NOMO-1 treated with DMSO at 0.1 percent for 48 hours (cell line): ENCODE results near the gene CELF3.
"Not testable (repeated sequence)": the region's sequence is repeated elsewhere in the genome, so short reads cannot be mapped to it uniquely, and the experiment has no call there.

ENCODE experiments used
- DNase-seq: peaks from one replicate; lab custom pipeline; 2025; ENCODE audit not compliant: unreplicated experiment; lab: John Stamatoyannopoulos, UW

CELF3 gene

GRCh38 chr1:151704246-151704645 lies 12.4 kb downstream of the CELF3 start:
- DNase-seq, result no peak

DNA sequence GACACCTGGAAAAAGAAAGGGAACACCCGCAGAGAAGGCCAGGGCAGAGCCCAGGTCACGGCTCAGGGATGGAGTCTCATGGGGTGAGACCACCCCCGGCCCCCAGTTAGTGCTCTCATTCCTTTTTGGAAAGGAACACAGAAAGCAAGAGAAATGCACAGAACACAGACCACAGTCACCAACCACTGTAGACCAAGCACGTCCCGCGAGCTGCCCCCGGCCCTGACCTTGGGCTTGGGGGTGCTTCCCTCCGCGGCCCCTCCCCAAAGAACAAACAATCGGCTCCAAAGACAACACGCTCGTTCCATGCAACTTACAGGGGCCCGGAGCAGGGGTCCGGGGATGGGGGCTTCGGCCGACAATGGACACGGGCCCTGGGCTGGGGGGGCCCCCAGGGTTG lies 12.8 kb downstream of the CELF3 start:
- no peak for DNase-seq

DNA sequence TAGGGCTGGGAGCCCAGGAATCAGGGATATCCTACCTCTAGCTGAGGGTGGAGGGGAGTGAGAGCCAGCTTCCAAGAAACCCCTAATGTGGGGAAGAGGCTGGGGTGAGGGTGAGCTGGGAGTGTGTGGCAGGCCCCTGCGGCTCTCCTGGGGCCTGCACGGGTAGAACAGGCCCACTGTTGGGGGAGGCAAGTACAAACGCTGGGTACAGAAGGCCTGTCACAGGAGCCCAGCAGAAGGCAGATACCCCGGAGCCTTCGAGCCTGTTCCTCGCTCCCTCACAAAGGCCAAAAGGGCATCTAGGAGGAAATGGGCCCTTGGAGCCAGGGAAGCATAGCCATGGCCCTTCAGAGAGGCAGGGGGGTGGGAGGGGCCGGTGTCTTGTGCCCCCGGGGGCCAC lies 13.7 kb downstream of the CELF3 start:
- DNase-seq, result no peak

DNA sequence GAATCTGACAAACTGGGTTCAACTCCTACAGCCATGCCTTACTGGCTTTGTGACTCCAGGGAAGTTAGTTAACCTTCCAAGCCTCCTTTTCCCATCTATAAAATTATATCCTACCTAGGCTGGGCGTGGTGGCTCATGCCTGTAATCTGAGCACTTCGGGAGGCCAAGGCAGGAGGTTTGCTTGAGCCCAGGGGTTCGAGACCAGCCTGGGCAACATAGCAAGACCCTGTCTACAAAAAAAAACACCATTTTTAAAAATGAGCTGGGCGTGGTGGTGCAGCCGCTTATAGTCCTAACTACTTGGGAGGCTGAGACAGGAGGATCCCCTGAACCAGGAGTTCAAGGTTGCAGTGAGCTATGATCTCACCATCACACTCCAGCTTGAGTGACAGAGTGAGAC lies 15.1 kb downstream of the CELF3 start:
- no peak for DNase-seq

DNA sequence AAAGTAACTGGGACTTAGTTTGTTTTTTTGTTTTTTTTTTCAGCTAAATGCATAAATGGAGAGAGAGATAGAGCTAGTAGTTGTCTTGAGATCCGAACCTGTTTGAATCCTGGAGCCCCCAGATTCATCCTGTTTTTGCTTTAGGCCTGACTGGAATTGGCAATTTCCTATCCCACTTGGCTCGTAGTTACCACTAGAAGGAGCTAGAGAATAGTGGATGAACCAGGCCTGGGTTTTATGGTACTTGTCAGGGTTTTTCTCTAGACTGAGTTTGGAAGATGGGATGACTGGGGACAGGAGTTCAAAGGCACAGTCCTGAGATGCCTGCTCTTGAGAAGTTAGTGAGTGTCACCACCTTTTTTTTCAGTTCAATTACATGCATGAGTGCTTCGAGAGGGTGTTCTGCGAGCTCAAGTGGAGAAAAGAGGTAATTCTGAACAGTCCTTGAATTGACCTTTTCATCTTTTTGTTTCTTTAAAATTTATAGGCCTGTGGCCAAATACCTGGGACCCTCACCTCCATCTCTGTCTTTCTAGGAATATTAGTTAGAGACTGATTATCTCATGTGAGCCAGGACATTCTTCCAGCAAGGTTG lies 23.4 kb downstream of the CELF3 start:
- DNase-seq, result no peak

GRCh38 chr1:151692226-151692625 lies 24.4 kb downstream of the CELF3 start:
- peak; percentile 63 for DNase-seq

GRCh38 chr1:151689494-151689893 lies 27.1 kb downstream of the CELF3 start:
- no peak for DNase-seq

GRCh38 chr1:151686561-151686960 lies 30.0 kb downstream of the CELF3 start:
- no peak for DNase-seq

GRCh38 chr1:151684128-151684527 lies 32.5 kb downstream of the CELF3 start:
- no peak for DNase-seq

- not testable (repeated sequence) for DNase-seq
Observed at GRCh38 chr1:151682901-151683300, 33.7 kb downstream of the CELF3 start.

GRCh38 chr1:151681923-151682322 lies 34.7 kb downstream of the CELF3 start:
- DNase-seq, result no peak

DNA sequence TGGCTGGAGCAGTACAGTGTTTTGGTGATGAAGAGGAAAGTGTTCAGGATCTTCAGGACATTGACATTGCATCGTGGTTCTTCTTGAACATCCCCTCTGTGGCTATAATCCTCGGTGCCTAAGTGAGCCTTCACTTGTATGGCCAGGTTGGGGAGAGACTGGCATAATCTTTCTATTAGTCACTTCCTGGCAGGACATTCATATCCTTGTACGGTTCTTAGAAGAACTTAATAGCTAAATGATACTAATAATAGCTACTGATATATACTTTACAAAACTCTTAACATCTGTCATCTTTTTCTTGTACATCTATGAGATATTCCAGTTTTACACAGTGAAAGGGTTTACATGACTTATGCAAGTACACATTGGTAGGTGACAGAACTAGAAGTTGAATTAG lies 35.8 kb downstream of the CELF3 start:
- DNase-seq, result no peak

- no peak for DNase-seq
Observed at GRCh38 chr1:151680391-151680790, 36.2 kb downstream of the CELF3 start.

DNA sequence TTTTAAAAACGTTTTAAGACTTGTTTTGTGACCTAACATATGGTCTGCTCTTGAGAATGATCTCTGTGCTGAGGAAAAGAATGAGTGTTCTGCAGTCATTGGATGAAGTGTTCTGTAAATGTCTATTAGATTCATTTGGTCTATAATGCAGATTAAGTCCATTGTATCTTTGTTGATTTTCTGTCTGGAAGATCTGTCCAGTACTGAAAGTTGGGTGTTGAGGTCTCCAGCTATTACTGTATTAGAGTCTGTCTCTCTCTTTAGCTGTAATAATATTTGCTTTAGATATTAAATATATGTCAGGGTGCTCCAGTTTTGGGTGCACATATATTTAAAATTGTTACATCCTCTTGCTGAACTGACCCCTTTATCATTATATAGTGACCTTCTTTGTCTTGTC lies 43.2 kb downstream of the CELF3 start:
- no peak for DNase-seq

GRCh38 chr1:151670036-151670675 lies 46.4 kb downstream of the CELF3 start:
- DNase-seq, result not testable (repeated sequence)

DNA sequence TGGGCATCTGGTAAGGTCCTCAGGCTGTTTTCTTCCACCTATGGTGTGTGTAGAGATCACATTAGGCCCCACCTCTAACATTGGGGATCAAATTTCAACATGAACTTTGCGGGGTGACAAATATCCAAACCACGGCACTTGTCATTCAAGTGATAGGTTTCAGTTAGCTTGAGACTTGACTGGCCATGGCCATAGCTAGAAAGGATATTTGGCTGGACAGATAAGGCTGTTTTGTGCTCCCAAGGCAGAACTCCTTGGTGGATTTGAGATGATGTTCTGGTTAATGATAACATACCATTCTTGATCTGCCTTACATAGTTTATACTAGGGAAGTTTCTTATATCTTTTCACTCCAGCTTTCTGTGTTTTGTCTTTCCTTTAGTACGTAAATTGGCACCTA lies 48.5 kb downstream of the CELF3 start:
- no peak for DNase-seq

GRCh38 chr1:151661751-151662150 lies 54.9 kb downstream of the CELF3 start:
- DNase-seq, result peak; percentile 87

GRCh38 chr1:151655371-151655770 lies 61.2 kb downstream of the CELF3 start:
- peak; percentile 38 for DNase-seq

DNA sequence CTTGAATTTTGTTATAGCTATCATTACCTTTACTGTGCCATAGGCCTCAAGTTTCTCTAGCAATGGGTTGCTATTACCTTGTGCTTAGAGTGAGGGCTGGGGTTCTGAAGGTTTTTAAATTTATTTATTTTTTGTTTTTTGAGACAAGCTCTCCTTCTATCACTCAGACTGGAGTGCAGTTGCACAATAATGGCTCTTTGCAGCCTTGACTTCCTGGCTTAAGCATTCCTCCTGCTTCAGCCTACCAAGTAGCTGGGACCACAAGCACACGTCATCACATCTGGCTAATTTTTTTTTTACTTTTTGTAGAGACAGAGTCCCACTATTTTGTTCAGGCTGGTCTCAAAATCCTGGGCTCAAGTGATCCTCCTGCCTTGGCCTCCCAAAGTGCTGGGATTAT lies 63.2 kb downstream of the CELF3 start:
- DNase-seq, result peak; percentile 48
